Panc1 (cell line): Measurements from ENCODE around the gene ADAR. TPM values are rescaled to one million over a fixed set of nuclear protein-coding genes. Genes with fewer than 3 reads are reported as not detected.

ENCODE experiments used
- ATAC-seq: fragments of 200-7000 bp; cut with Tn5 transposase; 2 replicates; pipeline ENCODE4 v1.9.1; 2020; ENCODE audit warnings: mild to moderate bottlenecking, moderate library complexity
- BruUV-seq: library from RNA; stranded (reverse); fragments of 400-500 nt; replicated peaks from 2 replicates; lab custom pipeline; 2021; lab: Mats Ljungman, UMichigan
- CTCF ChIA-PET: fragments of 300-600 bp; sonication (Branson Sonifier 250); formaldehyde crosslinking; loops from one replicate; lab custom pipeline; 2022; ENCODE audit warnings: antibody characterized with exemption; lab: Charles Lee
- POLR2A ChIA-PET: fragments of 300-600 bp; sonication (Branson Sonifier 250); formaldehyde crosslinking; loops from one replicate; lab custom pipeline; 2022; ENCODE audit warnings: antibody characterized with exemption; lab: Charles Lee
- DNase-seq: peaks from one replicate; pipeline ENCODE4 v3.0.0-alpha.2; 2010; ENCODE audit warnings: low read depth, low spot score
- H3K27ac ChIP-seq: 2 replicates; pipeline ENCODE4 v1.5.1; 2011; ENCODE audit warnings: mild to moderate bottlenecking, low read length, inconsistent platforms
- H3K27me3 ChIP-seq: fragments of 200-500 bp; sonication (Bioruptor generic); 2 replicates; pipeline ENCODE4 v1.6.0; 2014; ENCODE audit warnings: low read length, inconsistent platforms; ENCODE audit not compliant: control insufficient read depth, insufficient read depth
- H3K36me3 ChIP-seq: fragments of 200-500 bp; sonication (Bioruptor generic); 2 replicates; pipeline ENCODE4 v1.5.1; 2014; ENCODE audit warnings: inconsistent platforms, mild to moderate bottlenecking, low read length, moderate library complexity; ENCODE audit not compliant: control insufficient read depth, insufficient read depth
- H3K4me1 ChIP-seq: 2 replicates; pipeline ENCODE4 v1.5.1; 2011; ENCODE audit warnings: inconsistent platforms, mild to moderate bottlenecking, low read length, moderate library complexity; ENCODE audit not compliant: control insufficient read depth, insufficient read depth
- H3K4me3 ChIP-seq, 2 experiments: 2 replicates each; pipeline ENCODE4 v1.5.1; 2011 to 2012; ENCODE audit warnings: low read depth in 2 of 2, low read length in 2 of 2, mild to moderate bottlenecking in 2 of 2, inconsistent platforms in 1 of 2, moderate library complexity in 1 of 2
- H3K9me3 ChIP-seq: fragments of 200-500 bp; sonication (Bioruptor generic); 2 replicates; pipeline ENCODE4 v1.5.1; 2014; ENCODE audit warnings: low read depth, mild to moderate bottlenecking, inconsistent platforms, low read length, moderate library complexity; ENCODE audit not compliant: control insufficient read depth, insufficient read depth
- POLR2AphosphoS5 ChIP-seq: IDR thresholded peaks from 2 replicates; pipeline ENCODE4 v1.6.1; 2012; ENCODE audit warnings: mild to moderate bottlenecking, low read depth, low read length, moderate library complexity
- SIN3A ChIP-seq: IDR thresholded peaks from 2 replicates; pipeline ENCODE4 v1.6.1; 2012; ENCODE audit warnings: low read depth, mild to moderate bottlenecking, low read length, moderate library complexity, borderline replicate concordance; ENCODE audit not compliant: insufficient read depth
- TCF7L2 ChIP-seq: IDR thresholded peaks from 2 replicates; pipeline ENCODE4 v1.6.1; 2011; ENCODE audit warnings: mild to moderate bottlenecking, low read depth, low read length, inconsistent platforms
- in situ Hi-C: cut with HindIII; loops from 2 replicates; pipeline ENCODE4 v1.10.0; 2016; ENCODE audit warnings: low sequenced_read_pairs, low pct_unique_long_range_greater_than_20kb
- intact Hi-C: fragments of 100-400 bp; cut with micrococcal nuclease; formaldehyde crosslinking; loops from one replicate; pipeline ENCODE4 v1.10.0; 2022; ENCODE audit not compliant: unreplicated experiment
- total RNA-seq: library from RNA; stranded (reverse); gene quantifications from one replicate; pipeline ENCODE4 v1.2.1, GENCODE V29; 2021; ENCODE audit not compliant: unreplicated experiment
- TF ChIP-seq, protein P1 (sequence below), 2 experiments: IDR thresholded peaks; 2 replicates each; pipeline ENCODE4 v1.6.1; 2011 to 2012; ENCODE audit warnings: low read depth in 2 of 2, control low read depth in 1 of 2, low read length in 1 of 2, mild to moderate bottlenecking in 1 of 2, moderate library complexity in 1 of 2; ENCODE audit not compliant: insufficient read depth in 1 of 2
- TF ChIP-seq, protein P2 (sequence below): fragments of 450-650 bp; IDR thresholded peaks from 2 replicates; pipeline ENCODE4 v1.5.1; 2017; ENCODE audit warnings: mild to moderate bottlenecking

The ADAR gene
- total RNA-seq, 1 experiment from 2014 or later: 136 TPM

DNA sequence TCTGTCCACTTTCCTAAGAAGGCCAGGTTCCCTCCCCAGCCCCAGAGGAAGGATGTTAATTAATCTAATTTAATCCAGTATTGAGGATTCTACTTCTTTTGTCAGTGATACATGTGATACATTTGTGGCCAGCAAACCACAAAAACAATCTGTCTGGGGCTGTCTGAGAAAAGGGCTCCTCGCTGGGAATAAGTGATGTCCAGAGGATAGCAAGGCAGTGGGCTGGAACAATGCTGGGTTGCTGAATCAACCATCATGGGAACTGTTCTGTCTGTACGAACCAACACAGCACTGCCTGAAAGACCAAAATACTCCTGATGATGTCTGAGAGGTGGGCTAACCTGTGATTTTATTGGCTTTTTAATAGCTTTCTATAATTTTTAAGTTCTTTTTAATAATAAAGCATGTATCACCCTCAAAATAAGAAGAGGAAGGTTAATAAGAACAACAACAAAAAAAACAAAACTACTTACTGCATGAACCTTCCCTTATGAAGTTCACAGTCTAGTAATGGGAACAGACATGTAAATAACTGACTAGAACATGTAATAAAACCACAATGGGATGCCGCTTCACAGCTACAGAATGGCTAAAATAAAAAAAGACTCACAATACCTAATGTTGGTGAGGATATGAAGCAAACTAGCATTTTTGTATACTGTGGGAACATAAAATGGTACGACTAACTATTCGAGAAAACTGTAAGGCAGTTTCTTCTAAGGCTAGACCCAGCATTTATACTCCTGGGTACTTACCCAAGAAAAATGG, 11.4 kb upstream of the ADAR start:
- Histone ChIP-seq H3K27ac (no peak overlapping the region), H3K4me1 (peaks cover 4% of the 10 kb centered on the region; the same call in 1 of the 2 replicates), H3K36me3 (peaks cover 5% of the 10 kb centered on the region), H3K4me3 (no peak overlapping the region), H3K27me3 (no peaks in the 10 kb centered on the region), H3K9me3 (no peaks in the 10 kb centered on the region)
- in situ Hi-C loops (no loop called here), intact Hi-C loops (no loop called here)
- CTCF ChIA-PET: no interaction called here
- DNase-seq (no peak), ATAC-seq (no peak)
- POLR2A ChIA-PET: no interaction called here
- TF ChIP-seq POLR2AphosphoS5 (no peak), TCF7L2 (no peak), SIN3A (no peak)
- TF ChIP-seq, protein P1, sequence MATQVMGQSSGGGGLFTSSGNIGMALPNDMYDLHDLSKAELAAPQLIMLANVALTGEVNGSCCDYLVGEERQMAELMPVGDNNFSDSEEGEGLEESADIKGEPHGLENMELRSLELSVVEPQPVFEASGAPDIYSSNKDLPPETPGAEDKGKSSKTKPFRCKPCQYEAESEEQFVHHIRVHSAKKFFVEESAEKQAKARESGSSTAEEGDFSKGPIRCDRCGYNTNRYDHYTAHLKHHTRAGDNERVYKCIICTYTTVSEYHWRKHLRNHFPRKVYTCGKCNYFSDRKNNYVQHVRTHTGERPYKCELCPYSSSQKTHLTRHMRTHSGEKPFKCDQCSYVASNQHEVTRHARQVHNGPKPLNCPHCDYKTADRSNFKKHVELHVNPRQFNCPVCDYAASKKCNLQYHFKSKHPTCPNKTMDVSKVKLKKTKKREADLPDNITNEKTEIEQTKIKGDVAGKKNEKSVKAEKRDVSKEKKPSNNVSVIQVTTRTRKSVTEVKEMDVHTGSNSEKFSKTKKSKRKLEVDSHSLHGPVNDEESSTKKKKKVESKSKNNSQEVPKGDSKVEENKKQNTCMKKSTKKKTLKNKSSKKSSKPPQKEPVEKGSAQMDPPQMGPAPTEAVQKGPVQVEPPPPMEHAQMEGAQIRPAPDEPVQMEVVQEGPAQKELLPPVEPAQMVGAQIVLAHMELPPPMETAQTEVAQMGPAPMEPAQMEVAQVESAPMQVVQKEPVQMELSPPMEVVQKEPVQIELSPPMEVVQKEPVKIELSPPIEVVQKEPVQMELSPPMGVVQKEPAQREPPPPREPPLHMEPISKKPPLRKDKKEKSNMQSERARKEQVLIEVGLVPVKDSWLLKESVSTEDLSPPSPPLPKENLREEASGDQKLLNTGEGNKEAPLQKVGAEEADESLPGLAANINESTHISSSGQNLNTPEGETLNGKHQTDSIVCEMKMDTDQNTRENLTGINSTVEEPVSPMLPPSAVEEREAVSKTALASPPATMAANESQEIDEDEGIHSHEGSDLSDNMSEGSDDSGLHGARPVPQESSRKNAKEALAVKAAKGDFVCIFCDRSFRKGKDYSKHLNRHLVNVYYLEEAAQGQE (IDR thresholded peaks at IDR 0.05; ENCODE audit: insufficient read depth in 1 of 2, low read depth in 2 of 2, low read length in 1 of 2): no peak
- TF ChIP-seq, protein P2, sequence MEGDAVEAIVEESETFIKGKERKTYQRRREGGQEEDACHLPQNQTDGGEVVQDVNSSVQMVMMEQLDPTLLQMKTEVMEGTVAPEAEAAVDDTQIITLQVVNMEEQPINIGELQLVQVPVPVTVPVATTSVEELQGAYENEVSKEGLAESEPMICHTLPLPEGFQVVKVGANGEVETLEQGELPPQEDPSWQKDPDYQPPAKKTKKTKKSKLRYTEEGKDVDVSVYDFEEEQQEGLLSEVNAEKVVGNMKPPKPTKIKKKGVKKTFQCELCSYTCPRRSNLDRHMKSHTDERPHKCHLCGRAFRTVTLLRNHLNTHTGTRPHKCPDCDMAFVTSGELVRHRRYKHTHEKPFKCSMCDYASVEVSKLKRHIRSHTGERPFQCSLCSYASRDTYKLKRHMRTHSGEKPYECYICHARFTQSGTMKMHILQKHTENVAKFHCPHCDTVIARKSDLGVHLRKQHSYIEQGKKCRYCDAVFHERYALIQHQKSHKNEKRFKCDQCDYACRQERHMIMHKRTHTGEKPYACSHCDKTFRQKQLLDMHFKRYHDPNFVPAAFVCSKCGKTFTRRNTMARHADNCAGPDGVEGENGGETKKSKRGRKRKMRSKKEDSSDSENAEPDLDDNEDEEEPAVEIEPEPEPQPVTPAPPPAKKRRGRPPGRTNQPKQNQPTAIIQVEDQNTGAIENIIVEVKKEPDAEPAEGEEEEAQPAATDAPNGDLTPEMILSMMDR: no peak
- BruUV-seq: no TSS peak

DNA sequence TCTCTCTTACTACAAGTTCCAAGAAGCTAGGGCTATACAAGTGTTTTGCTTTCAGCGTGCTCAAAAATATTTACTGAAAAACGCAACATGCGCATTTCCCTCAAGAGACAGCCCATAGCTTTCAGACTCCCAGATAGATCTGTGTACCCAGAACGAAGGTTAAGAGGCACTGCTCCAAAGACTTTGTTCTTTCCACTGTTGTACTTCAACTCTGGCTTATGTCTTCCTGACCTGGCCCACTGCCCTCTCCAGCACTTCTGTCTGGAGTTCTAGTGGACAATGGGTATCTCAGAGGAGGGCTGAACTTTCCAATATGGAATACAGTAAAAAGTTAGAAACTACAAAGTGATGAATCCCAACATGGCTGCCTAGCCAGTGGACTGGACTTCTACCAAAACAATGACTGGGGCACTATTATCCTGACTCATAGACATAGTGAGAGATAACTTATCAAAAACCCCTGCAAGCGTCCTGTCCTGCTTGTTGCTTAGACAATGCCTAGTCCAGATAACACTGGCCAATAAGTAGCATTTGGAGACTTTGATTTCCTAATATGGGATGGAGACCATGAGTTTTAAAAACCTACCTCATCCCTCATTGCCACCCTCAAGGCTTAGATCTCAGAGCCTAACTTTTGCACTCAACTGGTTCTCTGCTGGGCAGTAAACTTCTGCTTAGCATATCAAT, 8.8 kb upstream of the ADAR start:
- ChIA-PET POLR2A (no interaction called here), CTCF (no interaction called here)
- Histone ChIP-seq H3K27ac (no peak overlapping the region), H3K4me1 (peaks cover 3% of the 10 kb centered on the region), H3K4me3 (no peak overlapping the region), H3K27me3 (no peaks in the 10 kb centered on the region), H3K9me3 (no peaks in the 10 kb centered on the region), H3K36me3 (peaks cover 2% of the 10 kb centered on the region; the same call in 1 of the 2 replicates)
- no TSS peak for BruUV-seq
- TF ChIP-seq, protein P2: no peak
- TF ChIP-seq, protein P1 (IDR thresholded peaks at IDR 0.05; ENCODE audit: insufficient read depth in 1 of 2, low read depth in 2 of 2, low read length in 1 of 2): no peak
- TF ChIP-seq TCF7L2 (no peak), POLR2AphosphoS5 (no peak), SIN3A (no peak)
- ATAC-seq: no peak
- intact Hi-C loops: no loop called here
- DNase-seq: no peak
- in situ Hi-C loops: no loop called here
